IPS-20b (cell line): ENCODE results near the gene CTBP2.

Experiments used
- H3K27ac ChIP-seq: one replicate; pipeline ENCODE4 v1.5.1; 2013; ENCODE audit warnings: low read length
- H3K27me3 ChIP-seq: 2 replicates; pipeline ENCODE4 v1.6.1; 2013; ENCODE audit warnings: mild to moderate bottlenecking, low read length, inconsistent platforms; ENCODE audit not compliant: insufficient read depth
- H3K36me3 ChIP-seq: 2 replicates; pipeline ENCODE4 v1.6.1; 2013; ENCODE audit warnings: low read depth, mild to moderate bottlenecking, inconsistent platforms, low read length, moderate library complexity; ENCODE audit not compliant: insufficient read depth
- H3K4me1 ChIP-seq: 2 replicates; pipeline ENCODE4 v1.6.1; 2013; ENCODE audit warnings: mild to moderate bottlenecking, control low read depth, inconsistent platforms, low read length, moderate library complexity; ENCODE audit not compliant: insufficient read depth
- H3K4me3 ChIP-seq: 2 replicates; pipeline ENCODE4 v1.5.1; 2013; ENCODE audit warnings: mild to moderate bottlenecking, low read length, inconsistent platforms
- H3K9ac ChIP-seq: 2 replicates; pipeline ENCODE4 v1.6.1; 2013; ENCODE audit warnings: low read depth, mild to moderate bottlenecking, inconsistent platforms, low read length, moderate library complexity
- H3K9me3 ChIP-seq: 2 replicates; pipeline ENCODE4 v1.6.1; 2013; ENCODE audit warnings: mild to moderate bottlenecking, low read depth, low read length, inconsistent platforms; ENCODE audit not compliant: insufficient read depth

CTBP2 gene

GRCh38 chr10:124942317-124943169 lies 217.8 kb downstream of the CTBP2 start:
- H3K4me1 ChIP-seq, result peaks cover 29% of the 10 kb centered on the region
- H3K4me3 ChIP-seq, result no peak overlapping the region
- peaks cover 10% of the 10 kb centered on the region; the same call in 1 of the 2 replicates for H3K36me3 ChIP-seq
- no peaks in the 10 kb centered on the region for H3K27me3 ChIP-seq
- no peak overlapping the region; the same call in 1 of the 2 replicates for H3K9ac ChIP-seq
- H3K9me3 ChIP-seq, result no peaks in the 10 kb centered on the region
- H3K27ac ChIP-seq, result no peak overlapping the region

GRCh38 chr10:124941823-124942222 lies 218.5 kb downstream of the CTBP2 start, which contains the start of gene ZRANB1:
TSS of gene ZRANB1 (plus strand) at chr10:124942123. CDS start at chr10:124942494, 371 bp downstream.
- H3K36me3 ChIP-seq, result peaks cover 10% of the 10 kb centered on the region; the same call in 1 of the 2 replicates
- no peaks in the 10 kb centered on the region for H3K27me3 ChIP-seq
- no peaks in the 10 kb centered on the region for H3K9me3 ChIP-seq
- no peak within 1 kb of the TSS for H3K27ac ChIP-seq
- no peak within 1 kb of the TSS for H3K4me3 ChIP-seq
- H3K9ac ChIP-seq, result no peak within 1 kb of the TSS; the same call in 1 of the 2 replicates
- H3K4me1 ChIP-seq, result peaks cover 29% of the 10 kb centered on the region

GRCh38 chr10:124939290-124939689 lies 221.1 kb downstream of the CTBP2 start:
- peaks cover 10% of the 10 kb centered on the region; the same call in 1 of the 2 replicates for H3K36me3 ChIP-seq
- H3K4me3 ChIP-seq, result no peak overlapping the region
- peaks cover 16% of the 10 kb centered on the region for H3K4me1 ChIP-seq
- H3K27me3 ChIP-seq, result no peaks in the 10 kb centered on the region
- H3K27ac ChIP-seq, result no peak overlapping the region
- H3K9me3 ChIP-seq, result no peaks in the 10 kb centered on the region
- no peak overlapping the region for H3K9ac ChIP-seq

GRCh38 chr10:124936813-124937212 lies 223.6 kb downstream of the CTBP2 start:
- Histone ChIP-seq H3K4me3 (no peak overlapping the region), H3K27me3 (no peaks in the 10 kb centered on the region), H3K27ac (no peak overlapping the region), H3K9me3 (peaks cover 2% of the 10 kb centered on the region; the same call in 1 of the 2 replicates), H3K9ac (no peak overlapping the region), H3K36me3 (no peaks in the 10 kb centered on the region), H3K4me1 (no peaks in the 10 kb centered on the region)

- no peaks in the 10 kb centered on the region for H3K27me3 ChIP-seq
- peaks cover 5% of the 10 kb centered on the region; the same call in 1 of the 2 replicates for H3K9me3 ChIP-seq
- H3K27ac ChIP-seq, result no peak overlapping the region
- no peaks in the 10 kb centered on the region for H3K36me3 ChIP-seq
- H3K4me3 ChIP-seq, result no peak overlapping the region
- no peak overlapping the region for H3K9ac ChIP-seq
- no peaks in the 10 kb centered on the region for H3K4me1 ChIP-seq
Observed at GRCh38 chr10:124935946-124936345, 224.4 kb downstream of the CTBP2 start.
